Measurements from ENCODE around the gene TEKT5.
"Not testable (repeated sequence)": the region's sequence is repeated elsewhere in the genome, so short reads cannot be mapped to it uniquely, and the experiment has no call there.

The TEKT5 gene

DNA sequence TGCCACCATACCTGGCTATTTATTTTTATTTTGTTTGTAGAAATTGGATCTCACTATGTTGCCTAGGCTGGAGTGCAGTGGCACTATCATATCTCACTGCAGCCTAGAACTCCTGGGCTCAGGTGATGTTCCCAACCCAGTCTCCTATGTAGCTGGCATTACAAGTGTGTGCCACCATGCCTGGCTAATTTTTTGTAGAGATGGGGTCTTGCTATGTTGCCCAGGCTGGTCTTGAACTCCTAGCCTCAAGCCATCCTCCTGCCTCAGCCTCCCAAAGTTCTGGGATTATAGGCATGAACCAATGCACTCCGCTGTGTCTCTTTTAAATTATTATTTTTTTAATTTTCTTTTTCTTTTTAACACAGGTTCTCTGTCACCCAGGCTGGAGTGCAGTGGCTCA lies 45.6 kb downstream of the TEKT5 start:
- not testable (repeated sequence) for H3K9ac ChIP-seq (ENCODE audit: low read length in 5 of 5); H3K9me3 ChIP-seq (ENCODE audit: control insufficient read depth in 5 of 5, low read length in 5 of 5); H3K4me3 ChIP-seq (ENCODE audit: low read depth in 1 of 5, low read length in 5 of 5); H3K27ac ChIP-seq (ENCODE audit: low read depth, low read length); H3K36me3 ChIP-seq (ENCODE audit: control insufficient read depth in 5 of 5, insufficient read depth in 5 of 5, low read length in 5 of 5); H3K4me1 ChIP-seq (ENCODE audit: control insufficient read depth in 5 of 5, insufficient read depth in 5 of 5, low read length in 5 of 5); H3K27me3 ChIP-seq (ENCODE audit: control insufficient read depth in 5 of 5, insufficient read depth in 4 of 5, low read length in 5 of 5)

DNA sequence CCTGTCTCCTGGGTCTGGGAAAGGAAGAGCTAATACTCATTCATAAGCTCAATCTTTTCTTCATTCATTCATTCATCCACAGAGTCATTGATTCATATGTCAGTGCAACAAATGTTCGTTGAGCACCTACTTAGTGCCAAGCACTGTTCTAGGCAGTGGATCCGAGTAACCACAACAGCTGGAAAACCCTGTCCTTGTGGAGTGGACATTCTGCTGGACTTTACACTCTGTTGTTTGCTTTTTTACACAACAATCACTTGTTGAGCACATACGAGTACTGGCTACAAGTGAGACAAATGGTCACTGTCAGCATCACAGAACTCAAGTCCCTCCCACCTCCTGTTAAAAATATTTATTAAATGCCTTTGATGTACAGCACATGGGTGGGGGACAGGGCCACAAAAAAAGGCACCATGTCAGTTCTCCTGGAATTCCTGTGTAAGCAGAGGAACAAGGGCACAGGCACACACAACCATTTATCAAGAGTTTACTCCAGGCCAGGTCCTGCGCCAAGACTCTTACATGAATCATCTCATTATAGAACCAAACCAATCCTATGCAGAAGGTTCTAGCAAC lies 46.9 kb downstream of the TEKT5 start:
- H3K4me3 ChIP-seq (ENCODE audit: low read depth in 1 of 5, low read length in 5 of 5) = no peak overlapping the region
- H3K9ac ChIP-seq (ENCODE audit: low read length in 5 of 5) = no peak overlapping the region
- peaks cover 0 to under 1% (median 0%) of the 10 kb centered on the region in 5 donors for H3K4me1 ChIP-seq (ENCODE audit: control insufficient read depth in 5 of 5, insufficient read depth in 5 of 5, low read length in 5 of 5)
- H3K9me3 ChIP-seq (ENCODE audit: control insufficient read depth in 5 of 5, low read length in 5 of 5) = no peaks in the 10 kb centered on the region
- no peaks in the 10 kb centered on the region for H3K36me3 ChIP-seq (ENCODE audit: control insufficient read depth in 5 of 5, insufficient read depth in 5 of 5, low read length in 5 of 5)
- H3K27ac ChIP-seq (ENCODE audit: low read depth, low read length) = no peak overlapping the region
- no peaks in the 10 kb centered on the region for H3K27me3 ChIP-seq (ENCODE audit: control insufficient read depth in 5 of 5, insufficient read depth in 4 of 5, low read length in 5 of 5)

DNA sequence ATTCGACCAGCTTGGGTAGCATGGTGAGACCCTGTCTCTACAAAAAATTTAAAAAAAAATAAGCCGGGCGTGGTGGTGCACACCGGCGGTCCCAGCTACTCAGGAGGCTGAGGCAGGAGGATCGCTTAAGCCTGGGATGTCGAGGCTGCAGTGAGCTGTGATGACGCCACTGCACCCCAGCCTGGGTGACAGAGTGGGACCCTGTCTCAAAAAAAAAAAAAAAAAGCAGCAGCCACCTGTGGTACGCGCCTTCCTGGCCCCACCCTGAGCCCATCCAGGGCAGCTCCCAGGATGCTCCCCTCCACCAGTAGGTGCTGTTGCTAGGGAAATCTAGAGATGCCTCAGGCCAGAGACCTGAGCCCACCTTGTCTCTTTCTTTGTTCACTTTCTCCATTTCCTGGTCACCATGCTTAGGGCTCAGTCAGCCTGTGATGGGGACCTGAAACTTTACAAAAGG lies 47.4 kb downstream of the TEKT5 start:
- H3K9ac ChIP-seq (ENCODE audit: low read length in 5 of 5) = no peak overlapping the region
- no peaks in the 10 kb centered on the region for H3K9me3 ChIP-seq (ENCODE audit: control insufficient read depth in 5 of 5, low read length in 5 of 5)
- no peak overlapping the region for H3K27ac ChIP-seq (ENCODE audit: low read depth, low read length)
- no peaks in the 10 kb centered on the region for H3K4me1 ChIP-seq (ENCODE audit: control insufficient read depth in 5 of 5, insufficient read depth in 5 of 5, low read length in 5 of 5)
- H3K36me3 ChIP-seq (ENCODE audit: control insufficient read depth in 5 of 5, insufficient read depth in 5 of 5, low read length in 5 of 5) = no peaks in the 10 kb centered on the region
- no peaks in the 10 kb centered on the region for H3K27me3 ChIP-seq (ENCODE audit: control insufficient read depth in 5 of 5, insufficient read depth in 4 of 5, low read length in 5 of 5)
- no peak overlapping the region for H3K4me3 ChIP-seq (ENCODE audit: low read depth in 1 of 5, low read length in 5 of 5)

DNA sequence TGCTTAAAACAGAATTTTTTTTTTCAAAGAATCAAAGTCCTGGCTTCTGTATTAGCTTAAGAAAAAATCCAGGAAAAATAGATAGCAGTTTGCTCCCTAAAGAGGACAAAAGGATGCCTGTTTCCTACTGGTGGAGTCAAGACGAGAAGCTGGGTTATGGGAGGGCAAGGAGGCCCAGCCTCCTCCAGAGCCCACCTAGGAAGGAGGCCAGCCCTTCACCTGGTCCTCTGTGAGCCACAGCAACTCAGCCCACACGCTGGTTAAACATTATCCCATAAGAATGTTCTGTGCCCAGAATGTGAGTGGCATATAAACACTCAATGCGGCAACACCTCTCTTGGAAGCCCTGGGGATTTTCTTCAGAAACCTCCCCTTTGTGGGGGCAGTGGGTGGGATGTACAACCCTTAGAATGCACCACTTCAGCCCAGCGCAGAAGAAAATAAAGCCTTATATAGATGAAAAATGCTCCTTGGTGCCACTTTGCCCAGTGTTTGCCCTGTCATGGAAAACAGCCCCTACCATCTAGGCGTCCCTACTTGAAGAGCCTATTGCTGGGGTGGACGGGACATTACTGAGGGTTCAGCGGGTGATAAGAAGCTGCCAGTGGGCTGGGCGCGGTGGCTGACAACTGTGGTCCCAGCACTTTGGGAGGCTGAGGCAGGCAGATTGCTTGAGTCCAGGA lies 48.0 kb downstream of the TEKT5 start:
- Histone ChIP-seq H3K9ac (ENCODE audit: low read length in 5 of 5) (no peak overlapping the region), H3K9me3 (ENCODE audit: control insufficient read depth in 5 of 5, low read length in 5 of 5) (no peaks in the 10 kb centered on the region), H3K4me1 (ENCODE audit: control insufficient read depth in 5 of 5, insufficient read depth in 5 of 5, low read length in 5 of 5) (no peaks in the 10 kb centered on the region), H3K4me3 (ENCODE audit: low read depth in 1 of 5, low read length in 5 of 5) (no peak overlapping the region), H3K27me3 (ENCODE audit: control insufficient read depth in 5 of 5, insufficient read depth in 4 of 5, low read length in 5 of 5) (no peaks in the 10 kb centered on the region), H3K27ac (ENCODE audit: low read depth, low read length) (no peak overlapping the region), H3K36me3 (ENCODE audit: control insufficient read depth in 5 of 5, insufficient read depth in 5 of 5, low read length in 5 of 5) (no peaks in the 10 kb centered on the region)

DNA sequence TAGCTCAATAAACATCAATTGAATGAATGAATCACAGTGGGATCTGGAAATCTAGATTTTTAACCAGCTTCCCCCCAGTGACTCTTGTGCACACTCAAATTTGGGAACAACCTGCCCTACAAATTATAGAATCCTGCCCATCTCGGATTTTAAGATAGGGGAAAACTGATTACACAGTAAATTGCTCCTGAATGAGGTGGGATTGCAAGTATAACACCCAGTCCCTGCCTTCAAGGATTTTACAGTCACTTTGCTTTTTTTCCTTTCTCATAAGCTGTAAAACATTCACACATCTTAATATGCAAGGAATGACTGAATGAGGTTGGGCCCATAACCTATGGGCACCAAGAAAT lies 48.5 kb downstream of the TEKT5 start:
- no peaks in the 10 kb centered on the region for H3K36me3 ChIP-seq (ENCODE audit: control insufficient read depth in 5 of 5, insufficient read depth in 5 of 5, low read length in 5 of 5)
- H3K9me3 ChIP-seq (ENCODE audit: control insufficient read depth in 5 of 5, low read length in 5 of 5) = peaks cover 0 to 1% (median 0%) of the 10 kb centered on the region in 5 donors
- no peaks in the 10 kb centered on the region for H3K27me3 ChIP-seq (ENCODE audit: control insufficient read depth in 5 of 5, insufficient read depth in 4 of 5, low read length in 5 of 5)
- H3K4me3 ChIP-seq (ENCODE audit: low read depth in 1 of 5, low read length in 5 of 5) = no peak overlapping the region
- no peak overlapping the region for H3K9ac ChIP-seq (ENCODE audit: low read length in 5 of 5)
- no peak overlapping the region for H3K27ac ChIP-seq (ENCODE audit: low read depth, low read length)
- H3K4me1 ChIP-seq (ENCODE audit: control insufficient read depth in 5 of 5, insufficient read depth in 5 of 5, low read length in 5 of 5) = no peaks in the 10 kb centered on the region

DNA sequence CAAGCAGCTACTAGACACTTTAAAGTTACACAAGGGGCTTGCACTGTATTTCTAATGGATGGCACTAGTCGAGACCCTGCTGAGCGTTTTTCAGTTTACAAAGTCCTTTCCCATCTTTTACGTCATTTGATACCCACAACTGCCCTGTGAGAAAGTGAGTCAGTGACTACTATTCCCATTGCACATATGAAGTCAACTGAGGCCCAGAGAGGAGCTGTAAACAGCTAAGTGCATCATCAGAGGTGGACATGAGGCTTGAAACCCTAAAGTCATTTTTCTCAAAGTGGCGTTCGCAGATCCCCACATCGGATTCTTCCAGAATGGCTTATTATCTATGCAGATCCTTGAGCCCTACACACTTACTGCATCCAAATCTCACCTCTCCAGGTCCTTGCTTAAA lies 50.6 kb downstream of the TEKT5 start:
- Histone ChIP-seq H3K4me3 (ENCODE audit: low read depth in 1 of 5, low read length in 5 of 5) (no peak overlapping the region), H3K27me3 (ENCODE audit: control insufficient read depth in 5 of 5, insufficient read depth in 4 of 5, low read length in 5 of 5) (no peaks in the 10 kb centered on the region), H3K9me3 (ENCODE audit: control insufficient read depth in 5 of 5, low read length in 5 of 5) (peaks cover 0 to 5% (median 0%) of the 10 kb centered on the region in 5 donors), H3K36me3 (ENCODE audit: control insufficient read depth in 5 of 5, insufficient read depth in 5 of 5, low read length in 5 of 5) (no peaks in the 10 kb centered on the region), H3K4me1 (ENCODE audit: control insufficient read depth in 5 of 5, insufficient read depth in 5 of 5, low read length in 5 of 5) (no peaks in the 10 kb centered on the region), H3K27ac (ENCODE audit: low read depth, low read length) (no peak overlapping the region), H3K9ac (ENCODE audit: low read length in 5 of 5) (no peak overlapping the region)

DNA sequence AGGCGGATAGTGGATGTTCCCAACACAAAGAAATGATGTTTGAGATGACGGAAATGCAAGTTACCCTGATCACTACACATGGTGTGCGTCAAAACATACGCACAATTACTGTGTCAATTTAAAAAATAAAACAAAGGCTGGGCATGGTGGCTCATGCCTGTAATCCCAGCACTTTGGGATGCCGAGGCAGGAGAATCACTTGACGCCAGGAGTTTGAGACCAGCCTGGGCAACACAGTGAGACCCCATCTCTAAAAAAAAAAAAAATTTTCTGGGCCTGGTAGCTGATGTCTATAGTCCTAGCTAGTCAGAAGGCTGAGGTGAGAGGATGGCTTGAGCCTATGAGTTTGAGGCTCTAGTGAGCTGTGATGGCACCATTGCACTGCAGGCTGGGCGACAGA lies 51.8 kb downstream of the TEKT5 start:
- Histone ChIP-seq H3K36me3 (ENCODE audit: control insufficient read depth in 5 of 5, insufficient read depth in 5 of 5, low read length in 5 of 5) (no peaks in the 10 kb centered on the region), H3K27ac (ENCODE audit: low read depth, low read length) (no peak overlapping the region), H3K4me3 (ENCODE audit: low read depth in 1 of 5, low read length in 5 of 5) (no peak overlapping the region), H3K4me1 (ENCODE audit: control insufficient read depth in 5 of 5, insufficient read depth in 5 of 5, low read length in 5 of 5) (no peaks in the 10 kb centered on the region), H3K27me3 (ENCODE audit: control insufficient read depth in 5 of 5, insufficient read depth in 4 of 5, low read length in 5 of 5) (no peaks in the 10 kb centered on the region), H3K9me3 (ENCODE audit: control insufficient read depth in 5 of 5, low read length in 5 of 5) (peaks cover 0 to 5% (median 0%) of the 10 kb centered on the region in 5 donors), H3K9ac (ENCODE audit: low read length in 5 of 5) (no peak overlapping the region)

DNA sequence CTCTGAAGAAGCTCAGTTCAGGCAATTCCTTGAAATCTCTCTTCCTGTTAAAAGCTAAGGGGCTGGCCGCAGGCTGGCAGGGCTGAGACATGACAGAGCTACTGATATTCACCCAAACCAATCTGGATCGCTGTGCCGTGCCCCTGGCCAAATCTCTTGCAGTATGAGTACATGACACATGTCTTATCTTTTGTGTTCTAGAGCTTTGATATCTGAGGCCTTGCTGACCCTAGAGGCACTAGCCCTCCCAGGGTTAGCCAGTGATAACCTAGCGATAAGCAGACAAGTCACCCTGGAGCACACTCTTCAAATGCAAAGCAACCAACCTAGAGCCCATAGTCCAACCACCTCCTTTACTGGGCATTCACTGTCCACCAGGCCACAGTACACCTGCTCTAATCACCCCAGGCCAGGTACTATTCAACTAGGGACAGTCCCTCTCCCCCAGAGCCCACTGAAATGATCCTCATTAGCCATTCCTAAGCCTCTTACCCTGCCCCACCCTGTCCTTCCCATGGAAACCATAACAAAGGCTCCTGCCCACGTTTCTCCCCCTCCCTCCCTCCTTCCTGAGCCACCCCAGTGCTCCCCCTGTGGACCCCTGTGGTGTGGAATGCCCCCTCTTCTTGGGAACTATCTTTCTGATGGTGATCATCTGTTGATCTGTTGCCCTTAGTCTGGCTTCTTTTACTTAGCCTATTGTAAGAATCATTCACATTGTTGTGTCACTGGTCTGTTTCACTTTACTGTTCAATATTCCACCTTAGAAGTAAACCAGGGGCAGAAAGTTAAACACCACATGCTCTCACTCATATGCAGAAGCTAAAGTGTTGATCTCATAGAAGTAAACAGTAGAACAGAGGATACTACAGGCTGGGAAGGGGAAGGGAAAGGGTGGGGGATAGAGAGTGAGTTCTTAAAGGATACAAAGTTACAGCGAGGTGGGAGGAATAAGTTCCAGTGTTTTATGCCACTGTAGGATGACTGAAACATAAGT lies 52.5 kb downstream of the TEKT5 start:
- Histone ChIP-seq H3K27ac (ENCODE audit: low read depth, low read length) (no peak overlapping the region), H3K36me3 (ENCODE audit: control insufficient read depth in 5 of 5, insufficient read depth in 5 of 5, low read length in 5 of 5) (no peaks in the 10 kb centered on the region), H3K9me3 (ENCODE audit: control insufficient read depth in 5 of 5, low read length in 5 of 5) (peaks cover 0 to 5% (median 0%) of the 10 kb centered on the region in 5 donors), H3K4me3 (ENCODE audit: low read depth in 1 of 5, low read length in 5 of 5) (no peak overlapping the region), H3K27me3 (ENCODE audit: control insufficient read depth in 5 of 5, insufficient read depth in 4 of 5, low read length in 5 of 5) (no peaks in the 10 kb centered on the region), H3K4me1 (ENCODE audit: control insufficient read depth in 5 of 5, insufficient read depth in 5 of 5, low read length in 5 of 5) (no peaks in the 10 kb centered on the region), H3K9ac (ENCODE audit: low read length in 5 of 5) (no peak overlapping the region)

DNA sequence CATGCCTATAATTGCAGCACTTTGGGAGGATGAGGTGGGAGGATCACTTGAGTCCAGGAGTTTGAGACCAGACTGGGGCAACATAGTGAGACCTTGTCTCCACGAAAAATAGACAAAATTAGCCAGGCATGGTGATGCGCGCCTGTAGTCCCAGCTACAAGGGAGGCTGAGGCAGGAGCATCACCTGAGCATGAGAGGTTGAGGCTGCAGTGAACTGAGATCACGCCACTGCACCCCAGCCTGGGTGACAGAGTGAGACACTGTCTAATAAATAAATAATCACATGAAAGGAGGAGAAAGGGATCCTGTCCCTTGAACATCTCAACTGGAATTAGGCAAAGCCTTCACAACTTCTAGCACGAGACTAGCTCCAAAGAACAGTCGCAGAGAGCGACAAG lies 53.2 kb downstream of the TEKT5 start:
- H3K4me1 ChIP-seq (ENCODE audit: control insufficient read depth in 5 of 5, insufficient read depth in 5 of 5, low read length in 5 of 5) = no peaks in the 10 kb centered on the region

DNA sequence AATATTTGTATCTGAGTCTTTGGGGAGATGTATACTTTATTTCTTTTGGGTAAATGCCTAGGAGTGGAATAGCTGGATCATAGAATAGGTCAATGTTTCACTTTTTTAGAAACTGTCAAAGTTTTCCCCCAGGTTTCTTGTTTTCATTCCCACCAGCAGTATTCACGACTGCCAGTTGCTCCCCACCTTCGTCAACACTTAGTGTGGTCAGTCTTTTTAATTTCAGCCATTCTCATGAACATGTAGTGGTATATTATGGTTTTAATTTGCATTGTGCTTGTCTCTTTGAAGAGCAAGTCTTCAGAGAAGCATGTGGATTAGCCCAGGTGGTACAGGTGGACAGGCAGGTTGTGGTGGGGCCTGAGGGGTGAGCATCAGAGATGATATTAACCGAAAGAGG lies 53.8 kb downstream of the TEKT5 start:
- no peaks in the 10 kb centered on the region for H3K27me3 ChIP-seq (ENCODE audit: control insufficient read depth in 5 of 5, insufficient read depth in 4 of 5, low read length in 5 of 5)
- H3K9me3 ChIP-seq (ENCODE audit: control insufficient read depth in 5 of 5, low read length in 5 of 5) = peaks cover 0 to 5% (median 0%) of the 10 kb centered on the region in 5 donors
- H3K36me3 ChIP-seq (ENCODE audit: control insufficient read depth in 5 of 5, insufficient read depth in 5 of 5, low read length in 5 of 5) = no peaks in the 10 kb centered on the region
- no peak overlapping the region for H3K27ac ChIP-seq (ENCODE audit: low read depth, low read length)
- H3K4me1 ChIP-seq (ENCODE audit: control insufficient read depth in 5 of 5, insufficient read depth in 5 of 5, low read length in 5 of 5) = no peaks in the 10 kb centered on the region
- no peak overlapping the region for H3K9ac ChIP-seq (ENCODE audit: low read length in 5 of 5)
- no peak overlapping the region for H3K4me3 ChIP-seq (ENCODE audit: low read depth in 1 of 5, low read length in 5 of 5)

More for the DNA sequence above, 53.2 kb downstream of the TEKT5 start:
- H3K4me3 ChIP-seq (ENCODE audit: low read depth in 1 of 5, low read length in 5 of 5) = no peak overlapping the region
- no peak overlapping the region for H3K9ac ChIP-seq (ENCODE audit: low read length in 5 of 5)
- no peak overlapping the region for H3K27ac ChIP-seq (ENCODE audit: low read depth, low read length)
- no peaks in the 10 kb centered on the region for H3K36me3 ChIP-seq (ENCODE audit: control insufficient read depth in 5 of 5, insufficient read depth in 5 of 5, low read length in 5 of 5)
- H3K9me3 ChIP-seq (ENCODE audit: control insufficient read depth in 5 of 5, low read length in 5 of 5) = peaks cover 0 to 5% (median 0%) of the 10 kb centered on the region in 5 donors
- no peaks in the 10 kb centered on the region for H3K27me3 ChIP-seq (ENCODE audit: control insufficient read depth in 5 of 5, insufficient read depth in 4 of 5, low read length in 5 of 5)

Measured in subcutaneous abdominal adipose tissue (tissue), 5 donors.